Activated CD8-positive, alpha-beta memory T cell treated with anti-CD3 and anti-CD28 coated beads, Interleukin-2, amount 50 U/mL, for 48 hours (primary cell): ENCODE data around the gene DCHS1.

Experiments
- DNase-seq: peaks from one replicate; pipeline ENCODE4 v3.0.0-alpha.2; 2020

Gene DCHS1

GRCh38 chr11:6646918-6647679, 8.5 kb downstream of the DCHS1 start:
- DNase-seq: no peak

DNA sequence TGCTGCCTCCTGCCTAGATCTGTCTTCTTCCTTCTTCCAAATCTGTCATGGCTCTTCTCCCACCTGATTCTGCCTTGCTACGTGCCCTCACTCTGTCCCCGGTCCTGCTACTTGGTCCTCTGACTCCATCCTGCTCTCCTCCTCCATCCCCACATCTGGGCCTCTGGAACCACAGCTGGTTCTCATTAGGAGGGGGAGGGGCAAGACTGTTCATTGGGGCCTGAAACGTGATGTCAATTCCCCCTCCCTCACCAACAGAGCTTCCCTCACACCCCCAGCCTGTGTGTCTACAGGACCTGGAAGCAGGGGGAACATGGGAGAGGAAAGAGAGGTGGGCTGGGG, 9.1 kb downstream of the DCHS1 start:
- no peak for DNase-seq

- DNase-seq: no peak
These were observed 9.5 kb downstream of the DCHS1 start for GRCh38 chr11:6646071-6646470.

- DNase-seq: no peak
These were observed 12.7 kb downstream of the DCHS1 start for GRCh38 chr11:6642957-6643356.

GRCh38 chr11:6640985-6641701, 14.5 kb downstream of the DCHS1 start:
- DNase-seq: no peak

GRCh38 chr11:6640036-6640984, 15.3 kb downstream of the DCHS1 start:
- DNase-seq: no peak

- no peak for DNase-seq
These were observed 17.2 kb downstream of the DCHS1 start for GRCh38 chr11:6638429-6638828.

- no peak for DNase-seq
These were observed 17.7 kb downstream of the DCHS1 start for GRCh38 chr11:6637871-6638270.

DNA sequence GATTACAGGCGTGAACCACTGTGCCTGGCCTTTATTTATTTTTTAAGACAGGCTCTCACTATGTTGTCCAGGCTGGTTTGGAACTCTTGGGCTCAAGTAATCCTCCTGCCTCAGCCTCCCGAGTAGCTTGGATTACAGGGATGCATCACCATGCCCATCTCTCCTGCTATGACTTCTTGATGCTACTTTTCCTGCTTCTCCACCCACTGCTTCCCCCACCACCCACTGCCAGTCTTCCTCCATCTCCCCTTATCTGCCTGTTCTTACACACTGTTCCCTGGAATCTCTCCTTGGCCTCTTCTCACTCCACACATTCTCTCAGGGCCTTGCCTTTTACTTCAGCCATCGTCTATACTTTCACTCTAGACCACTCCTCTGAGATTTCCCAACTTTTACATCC, 19.1 kb downstream of the DCHS1 start:
- no peak for DNase-seq

DNA sequence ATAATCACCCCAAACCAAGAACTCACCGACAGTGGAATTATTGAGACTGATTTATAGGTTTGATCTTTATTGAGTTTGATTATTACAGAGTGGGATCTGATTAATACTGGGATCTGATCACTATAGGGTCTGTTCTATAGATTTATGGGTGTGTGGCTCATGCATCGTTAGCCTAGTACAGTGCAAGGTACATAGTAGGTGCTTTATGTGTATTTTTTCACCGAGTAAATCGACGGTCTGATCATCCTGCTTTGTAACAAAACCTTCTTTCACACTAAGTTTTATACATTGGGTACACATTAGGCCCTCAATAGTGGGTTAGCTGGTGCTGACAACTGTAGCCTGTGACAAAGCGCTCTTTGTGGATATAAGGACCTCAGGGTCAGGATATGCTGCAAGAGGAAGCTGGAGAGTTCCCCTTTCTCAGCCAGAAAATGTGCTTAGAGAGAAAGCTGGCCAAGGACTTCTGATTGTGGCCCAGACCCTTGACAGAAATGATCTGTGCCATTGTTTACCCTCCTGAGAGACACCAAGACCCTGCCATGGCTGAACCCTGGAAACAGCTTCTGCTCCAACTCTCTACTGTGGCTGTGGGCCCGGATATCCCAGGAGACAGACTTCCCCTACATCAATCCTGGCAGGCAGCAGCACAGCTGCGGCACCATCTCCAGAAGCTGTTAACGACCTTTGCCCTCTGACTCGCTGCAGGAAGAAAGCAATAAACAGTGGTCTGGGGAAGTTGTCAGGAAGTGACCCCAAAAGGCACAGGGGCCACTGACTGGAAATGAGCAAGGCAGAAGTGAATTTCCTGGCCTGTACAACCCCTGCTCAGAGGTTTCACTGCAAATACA, 20.3 kb downstream of the DCHS1 start:
- DNase-seq: no peak

DNA sequence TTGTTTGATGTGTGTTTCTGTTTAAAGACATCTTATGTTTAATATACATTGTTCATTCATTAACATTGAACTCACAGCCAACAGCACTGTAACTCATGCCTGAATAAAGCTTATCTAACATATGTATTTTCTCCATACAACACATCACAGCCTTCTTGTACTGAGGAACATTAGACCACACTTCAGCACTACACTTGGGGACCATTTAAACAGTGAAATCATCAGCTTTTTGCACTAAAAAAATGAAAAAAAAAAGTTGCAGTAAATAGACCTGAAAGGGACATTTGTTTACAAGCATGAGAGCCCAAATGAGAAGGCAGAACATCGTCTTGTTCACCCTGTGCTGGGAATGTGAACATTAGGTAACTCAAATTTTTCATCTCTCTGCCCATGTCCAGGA, 21.1 kb downstream of the DCHS1 start:
- DNase-seq: no peak

- no peak for DNase-seq
These were observed 21.9 kb downstream of the DCHS1 start for GRCh38 chr11:6633422-6634408.

DNA sequence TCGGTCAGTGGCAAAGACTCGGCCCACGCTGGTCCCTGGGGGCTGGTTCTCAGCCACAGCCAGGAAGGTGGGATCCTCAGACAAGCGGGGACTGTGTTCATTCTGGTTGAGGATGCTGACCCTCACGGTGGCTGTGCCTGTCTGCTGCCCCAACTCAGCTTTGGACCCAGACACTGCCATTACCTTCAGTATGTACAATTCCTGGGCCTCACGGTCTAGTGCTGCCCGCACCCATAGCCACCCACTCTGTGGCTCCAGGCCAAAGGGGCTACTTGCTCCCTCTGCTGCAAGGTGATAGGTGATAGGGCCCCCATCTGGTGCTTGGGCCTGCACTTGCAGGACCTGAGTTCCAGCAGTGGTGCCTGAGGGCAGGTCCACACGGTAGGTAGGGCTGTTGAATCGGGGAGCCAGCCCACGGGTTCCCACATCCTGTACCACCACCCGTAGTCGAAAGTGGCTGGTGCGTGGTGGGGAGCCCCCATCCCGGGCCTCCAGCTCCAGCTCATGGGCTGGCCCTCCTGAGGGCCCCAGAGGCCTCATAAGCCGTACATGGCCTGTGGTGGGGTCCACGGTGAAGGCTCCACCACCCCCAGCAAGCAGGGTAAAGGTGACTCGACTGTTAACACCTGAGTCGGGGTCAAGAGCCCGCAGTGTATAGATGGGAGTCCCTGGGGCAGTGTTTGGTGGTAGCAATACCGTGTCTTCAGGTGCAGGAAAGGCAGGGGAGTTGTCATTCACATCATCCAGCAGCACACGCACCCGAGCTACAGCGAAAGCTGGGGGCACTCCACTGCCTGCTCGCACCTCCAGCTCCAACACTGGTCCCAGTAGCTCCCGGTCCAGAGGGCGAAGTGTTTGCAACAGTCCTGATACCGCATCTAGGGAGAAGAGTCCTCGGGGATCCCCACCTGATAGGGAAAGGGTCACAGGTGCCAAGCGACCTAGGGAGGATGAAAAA, 23.2 kb downstream of the DCHS1 start:
- no peak for DNase-seq

DNA sequence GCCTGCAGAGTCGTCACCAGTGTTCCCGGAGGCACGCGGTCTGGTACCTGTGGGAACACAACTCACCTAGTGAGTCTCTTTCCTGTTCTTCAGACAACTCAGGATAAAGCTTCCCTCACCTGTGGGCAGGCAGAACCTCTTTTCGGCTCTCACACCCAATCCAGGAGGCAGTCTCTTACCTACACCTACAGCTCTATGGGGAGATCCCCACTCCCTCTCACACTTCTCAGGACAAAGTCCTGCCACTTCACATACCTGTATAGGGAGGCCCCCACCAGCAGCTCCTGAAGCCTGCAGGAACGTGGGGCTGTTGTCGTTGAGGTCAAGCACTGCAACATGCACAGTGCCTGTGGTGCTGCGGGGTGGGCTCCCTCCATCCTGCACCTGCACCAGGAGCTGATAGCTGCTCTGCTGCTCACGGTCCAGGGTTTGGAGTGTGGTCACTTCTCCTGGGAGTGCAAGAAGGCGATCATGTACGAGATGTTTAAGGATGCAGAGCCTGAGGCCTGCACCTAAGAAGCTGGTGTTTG, 24.2 kb downstream of the DCHS1 start:
- no peak for DNase-seq

- DNase-seq: no peak
These were observed 24.8 kb downstream of the DCHS1 start for GRCh38 chr11:6630632-6631291.

DNA sequence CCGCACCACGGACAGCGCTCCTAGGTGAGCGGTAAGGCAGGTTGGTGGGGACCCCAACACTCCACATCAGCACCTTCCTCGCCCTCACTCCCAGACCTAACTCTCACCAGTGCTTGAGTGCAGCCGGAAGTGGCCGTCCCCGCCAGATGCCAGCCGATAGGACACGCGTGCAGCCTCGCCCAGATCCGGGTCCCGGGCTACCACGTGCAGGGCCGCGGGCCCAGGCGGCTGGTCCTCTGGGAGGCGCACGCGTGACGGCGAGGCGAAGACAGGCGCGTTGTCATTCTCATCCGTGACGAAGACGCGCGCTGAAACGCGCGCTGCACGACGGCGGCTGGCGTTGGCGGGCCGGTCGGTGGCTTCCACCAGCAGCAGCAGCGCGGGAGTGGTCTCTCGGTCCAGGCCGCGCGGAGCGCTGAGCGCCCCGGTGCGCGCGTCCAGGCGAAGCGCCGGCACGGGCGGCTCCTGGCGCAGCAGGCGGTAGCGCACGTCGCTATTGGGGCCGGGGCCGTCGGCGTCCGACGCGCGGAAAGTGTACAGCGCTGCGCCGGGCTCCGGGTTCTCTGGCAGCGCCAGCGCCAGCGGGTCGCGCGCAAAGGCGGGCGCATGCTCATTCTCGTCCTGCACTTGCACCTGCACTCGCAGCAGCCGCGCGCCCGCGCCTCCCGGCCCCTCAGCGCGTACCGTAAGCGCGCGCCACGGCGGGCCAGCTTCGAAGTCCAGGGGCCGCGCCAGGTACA, 25.5 kb downstream of the DCHS1 start:
- DNase-seq: no peak

DNA sequence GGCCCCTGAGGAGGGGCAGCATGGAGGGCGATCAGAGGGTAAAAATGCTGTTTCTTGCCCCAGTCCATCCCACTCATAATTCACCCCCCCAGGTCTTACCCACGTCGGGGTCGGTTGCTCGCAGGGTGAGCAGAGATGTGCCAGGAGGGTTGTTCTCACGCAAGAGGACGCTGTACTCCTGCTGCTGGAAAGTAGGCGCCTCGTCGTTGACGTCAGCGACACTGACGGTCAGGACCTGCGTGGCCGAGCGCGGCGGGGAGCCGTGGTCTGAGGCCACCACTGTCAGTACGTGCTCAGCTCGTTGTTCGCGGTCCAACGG, 26.1 kb downstream of the DCHS1 start:
- DNase-seq: no peak

GRCh38 chr11:6628526-6628925, 27.1 kb downstream of the DCHS1 start:
- no peak for DNase-seq

GRCh38 chr11:6627762-6628241, 27.8 kb downstream of the DCHS1 start:
- DNase-seq: no peak
